Testis (tissue), 5 donors: ENCODE measurements around the gene FAM110A. TPM values are rescaled to one million over a fixed set of nuclear protein-coding genes. Genes with fewer than 3 reads are reported as not detected.
"Not testable (repeated sequence)": the region's sequence is repeated elsewhere in the genome, so short reads cannot be mapped to it uniquely, and the experiment has no call there.

Experiments
- DNase-seq: peaks from one replicate; pipeline ENCODE4 v3.0.0-alpha.2; 2019
- H3K27ac ChIP-seq, 2 donors: fragments of 200-600 bp; sonication (generic); one replicate each; pipeline ENCODE4 v1.5.1; 2019
- H3K27me3 ChIP-seq: fragments of 200-600 bp; sonication (generic); one replicate; pipeline ENCODE4 v1.5.1; 2019
- H3K36me3 ChIP-seq: fragments of 200-600 bp; sonication (generic); one replicate; pipeline ENCODE4 v1.5.1; 2017; ENCODE audit warnings: low read depth; ENCODE audit errors: missing control alignments
- H3K4me1 ChIP-seq: fragments of 200-600 bp; sonication (generic); one replicate; pipeline ENCODE4 v1.5.1; 2019
- H3K4me3 ChIP-seq, 2 donors: fragments of 200-600 bp; sonication (generic); one replicate each; pipeline ENCODE4 v1.5.1; 2017 to 2019
- H3K9me3 ChIP-seq: fragments of 200-600 bp; sonication (generic); one replicate; pipeline ENCODE4 v1.5.1; 2017
- POLR2A ChIP-seq: fragments of 450-650 bp; IDR thresholded peaks from one replicate; pipeline ENCODE4 v1.6.1; 2017; ENCODE audit warnings: antibody characterized with exemption, mild to moderate bottlenecking, moderate library complexity
- WGBS, 2 donors: methylation state at CpG; one replicate each; pipeline ENCODE4 v1.1.5; 2018; 5-methylcytosine and 5-hydroxymethylcytosine counted together
- intact Hi-C: fragments of 100-400 bp; cut with DNase I; formaldehyde crosslinking; loops from one replicate; pipeline ENCODE4 v1.15.1; 2023; ENCODE audit warnings: low total_unique reads
- long read RNA-seq, 2 donors: transcript quantifications; one replicate each; lab custom pipeline, GENCODE V29; 2026
- polyA plus RNA-seq: library from polyadenylated mRNA; stranded (reverse); fragments of 350-450 nt; fragmentation: Illumina TruSeq; extraction: RNeasy Lipid Tissue Mini Kit (QIAGEN cat#74804); gene quantifications from one replicate; pipeline ENCODE4 v1.2.3, GENCODE V29; 2014; ENCODE audit warnings: low read depth, low replicate concordance; ENCODE audit not compliant: insufficient read depth
- total RNA-seq, 2 donors: library from RNA; depleted of rRNA; stranded (reverse); fragments of >200 nt; gene quantifications; one replicate each; pipeline ENCODE4 v1.2.3, GENCODE V29; 2016
- TF ChIP-seq, protein P1 (sequence below), 3 experiments: fragments of 450-650 bp in 2 of 3; fragments of 200-600 bp in 1 of 3; sonication (generic) in 1 of 3; IDR thresholded peaks; one replicate each; pipeline ENCODE4 v1.5.1; 2016 to 2019; ENCODE audit warnings: antibody characterized with exemption in 3 of 3, mild to moderate bottlenecking in 2 of 3, moderate library complexity in 1 of 3

The FAM110A gene
- total RNA-seq: 1 to 10 TPM; 5.1 to 7.7 TPM
- 5.5 TPM for polyA plus RNA-seq
- long read RNA-seq, donor 1, transcript FAM110A-204 (2 exons, 1,809 nt): major isoform, 5 of 29 reads
- long read RNA-seq, donor 1, partial matches to known transcripts: 23 of 29 reads
- long read RNA-seq, donor 1, other reads (novel, unspliced or antisense): 0 of 29 reads
- long read RNA-seq, donor 2, transcript FAM110A-204 (2 exons, 1,809 nt): major isoform, 6 of 7 reads
- long read RNA-seq, donor 2, partial matches to known transcripts: 0 of 7 reads
- long read RNA-seq, donor 2, other reads (novel, unspliced or antisense): 0 of 7 reads

DNA sequence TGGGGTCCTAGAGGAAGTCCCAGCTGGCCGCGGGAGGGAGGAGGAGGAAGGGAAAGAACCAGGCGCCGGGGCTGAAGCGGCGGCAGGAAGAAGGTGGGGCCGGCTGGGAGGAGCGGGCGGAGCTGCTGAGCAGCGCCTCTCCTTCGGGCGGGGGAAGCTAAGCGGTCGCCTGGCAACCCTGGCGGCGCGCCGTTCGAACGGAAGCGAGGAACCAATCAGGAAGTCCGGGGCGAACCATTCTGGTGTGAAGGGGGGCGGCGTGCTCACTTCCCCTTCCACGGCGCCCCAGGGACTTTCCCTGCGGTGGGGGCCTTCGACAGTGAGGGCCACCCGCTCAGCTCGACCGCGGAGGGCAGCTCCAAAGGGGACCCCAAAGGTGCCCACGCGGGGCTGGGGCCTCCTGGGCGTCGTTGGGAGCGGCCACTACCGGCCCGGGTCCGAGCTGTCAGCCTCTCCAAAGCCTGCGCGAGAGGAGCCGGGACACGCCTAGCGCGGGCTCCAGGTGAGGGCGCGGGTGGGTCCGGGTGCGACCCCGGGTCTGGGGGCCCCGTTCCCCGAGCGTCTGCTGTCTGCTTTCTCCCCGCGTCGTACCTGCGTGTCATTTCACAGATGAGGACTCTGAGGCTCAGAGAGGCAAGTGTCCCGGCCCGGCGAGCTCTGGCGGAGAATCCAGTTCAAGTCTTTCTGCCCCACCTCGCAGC lies at the start of gene FAM110A:
TSS of gene FAM110A (plus strand) at position 266 of the 701 bp plus-strand sequence. CDS start 11,090 bp downstream, outside the sequence.
- TF ChIP-seq POLR2A: no peak
- TF ChIP-seq, protein P1, sequence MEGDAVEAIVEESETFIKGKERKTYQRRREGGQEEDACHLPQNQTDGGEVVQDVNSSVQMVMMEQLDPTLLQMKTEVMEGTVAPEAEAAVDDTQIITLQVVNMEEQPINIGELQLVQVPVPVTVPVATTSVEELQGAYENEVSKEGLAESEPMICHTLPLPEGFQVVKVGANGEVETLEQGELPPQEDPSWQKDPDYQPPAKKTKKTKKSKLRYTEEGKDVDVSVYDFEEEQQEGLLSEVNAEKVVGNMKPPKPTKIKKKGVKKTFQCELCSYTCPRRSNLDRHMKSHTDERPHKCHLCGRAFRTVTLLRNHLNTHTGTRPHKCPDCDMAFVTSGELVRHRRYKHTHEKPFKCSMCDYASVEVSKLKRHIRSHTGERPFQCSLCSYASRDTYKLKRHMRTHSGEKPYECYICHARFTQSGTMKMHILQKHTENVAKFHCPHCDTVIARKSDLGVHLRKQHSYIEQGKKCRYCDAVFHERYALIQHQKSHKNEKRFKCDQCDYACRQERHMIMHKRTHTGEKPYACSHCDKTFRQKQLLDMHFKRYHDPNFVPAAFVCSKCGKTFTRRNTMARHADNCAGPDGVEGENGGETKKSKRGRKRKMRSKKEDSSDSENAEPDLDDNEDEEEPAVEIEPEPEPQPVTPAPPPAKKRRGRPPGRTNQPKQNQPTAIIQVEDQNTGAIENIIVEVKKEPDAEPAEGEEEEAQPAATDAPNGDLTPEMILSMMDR (IDR thresholded peaks at IDR 0.05): no peak
- Histone ChIP-seq H3K4me1 (peaks cover 17% of the 10 kb centered on the region), H3K27me3 (no peaks in the 10 kb centered on the region), H3K9me3 (no peaks in the 10 kb centered on the region), H3K36me3 (no peaks in the 10 kb centered on the region), H3K27ac (peak within 1 kb of the TSS; percentile 28 to 73), H3K4me3 (peak within 1 kb of the TSS; percentile 70 to 73)
- intact Hi-C loops: no loop called here
- DNase-seq: peak; percentile 97
- WGBS, 2 donors: 1% methylated on average over 25 to 38 of the region's 64 CpGs

DNA sequence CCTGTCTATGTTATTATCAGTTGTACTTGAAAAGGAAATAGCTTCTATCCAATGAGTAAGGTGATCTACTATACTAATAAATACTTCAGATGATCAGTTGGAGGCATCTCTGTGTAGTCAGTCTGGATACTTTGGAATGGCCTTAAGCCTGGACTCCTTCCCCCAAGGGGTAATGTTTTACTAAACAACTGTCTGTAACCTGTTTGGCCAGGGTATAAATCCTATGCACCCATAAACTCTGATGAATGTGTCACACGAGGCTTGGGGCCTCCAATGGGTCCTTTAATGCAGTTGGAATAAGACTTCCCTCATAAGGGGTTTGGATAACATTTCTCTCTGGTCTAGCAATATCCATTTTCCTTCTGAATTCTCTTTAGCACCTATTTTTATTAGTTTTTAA lies 45.7 kb upstream of the FAM110A start:
- WGBS, 2 donors: 45 to 68% methylated on average over 1 of the region's 1 CpG

DNA sequence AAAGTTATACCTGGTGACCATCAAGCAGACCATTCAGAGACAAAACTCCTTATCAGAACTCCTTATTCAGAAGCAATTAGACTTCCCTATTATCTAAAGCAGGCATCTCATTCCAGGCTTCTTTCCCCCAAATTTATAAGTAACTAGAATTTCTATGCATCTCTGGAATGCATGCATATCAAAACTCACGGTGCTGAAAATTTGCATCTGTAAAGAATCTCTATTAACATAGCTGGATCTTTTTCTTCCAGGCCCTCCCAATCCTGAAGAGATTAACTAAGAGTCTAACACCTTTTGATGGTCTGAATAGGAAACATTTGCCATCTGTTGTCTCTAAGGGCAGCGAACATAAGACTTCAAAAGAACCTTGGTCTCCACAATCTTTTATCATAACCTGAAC lies 42.5 kb upstream of the FAM110A start:
- Histone ChIP-seq H3K27ac (no peak overlapping the region), H3K9me3 (no peaks in the 10 kb centered on the region), H3K36me3 (no peaks in the 10 kb centered on the region), H3K4me3 (no peak overlapping the region), H3K27me3 (no peaks in the 10 kb centered on the region), H3K4me1 (no peaks in the 10 kb centered on the region)
- no peak for DNase-seq
- 64 to 65% methylated on average over 2 of the region's 2 CpGs for WGBS, 2 donors
- no peak for TF ChIP-seq POLR2A
- intact Hi-C loops: no loop called here

More for the DNA sequence above, 45.7 kb upstream of the FAM110A start:
- Histone ChIP-seq H3K36me3 (no peaks in the 10 kb centered on the region), H3K9me3 (no peaks in the 10 kb centered on the region), H3K27me3 (no peaks in the 10 kb centered on the region), H3K27ac (no peak overlapping the region), H3K4me3 (no peak overlapping the region), H3K4me1 (no peaks in the 10 kb centered on the region)
- intact Hi-C loops: no loop called here
- TF ChIP-seq POLR2A: no peak
- TF ChIP-seq, protein P1 (IDR thresholded peaks at IDR 0.05): no peak
- DNase-seq: no peak

GRCh38 chr20:792248-792647 lies 41.3 kb upstream of the FAM110A start:
- DNase-seq: no peak
- no peaks in the 10 kb centered on the region for H3K9me3 ChIP-seq
- H3K27ac ChIP-seq: no peak overlapping the region
- intact Hi-C loops: no loop called here
- H3K4me1 ChIP-seq: no peaks in the 10 kb centered on the region
- H3K4me3 ChIP-seq: no peak overlapping the region
- no peaks in the 10 kb centered on the region for H3K27me3 ChIP-seq
- 69 to 81% methylated on average over 18 of the region's 18 CpGs for WGBS, 2 donors
- no peak for TF ChIP-seq POLR2A
- TF ChIP-seq, protein P1 (IDR thresholded peaks at IDR 0.05): no peak
- H3K36me3 ChIP-seq: no peaks in the 10 kb centered on the region

- TF ChIP-seq, protein P1 (IDR thresholded peaks at IDR 0.05): no peak
- no peak for TF ChIP-seq POLR2A
- Histone ChIP-seq H3K27me3 (no peaks in the 10 kb centered on the region), H3K27ac (no peak overlapping the region), H3K4me3 (no peak overlapping the region), H3K36me3 (no peaks in the 10 kb centered on the region), H3K4me1 (no peaks in the 10 kb centered on the region), H3K9me3 (no peaks in the 10 kb centered on the region)
- intact Hi-C loops: no loop called here
- DNase-seq: no peak
- WGBS, 2 donors: 90% methylated on average over 3 of the region's 3 CpGs
Observed at GRCh38 chr20:796921-797320, 36.6 kb upstream of the FAM110A start.

- H3K4me3 ChIP-seq, intact Hi-C loops, H3K27me3 ChIP-seq, H3K4me1 ChIP-seq, H3K36me3 ChIP-seq, DNase-seq, H3K9me3 ChIP-seq, H3K27ac ChIP-seq: not testable (repeated sequence)
- WGBS, 2 donors: 69 to 72% methylated on average over 5 of the region's 5 CpGs
Observed at GRCh38 chr20:798746-799145, 34.8 kb upstream of the FAM110A start.

DNA sequence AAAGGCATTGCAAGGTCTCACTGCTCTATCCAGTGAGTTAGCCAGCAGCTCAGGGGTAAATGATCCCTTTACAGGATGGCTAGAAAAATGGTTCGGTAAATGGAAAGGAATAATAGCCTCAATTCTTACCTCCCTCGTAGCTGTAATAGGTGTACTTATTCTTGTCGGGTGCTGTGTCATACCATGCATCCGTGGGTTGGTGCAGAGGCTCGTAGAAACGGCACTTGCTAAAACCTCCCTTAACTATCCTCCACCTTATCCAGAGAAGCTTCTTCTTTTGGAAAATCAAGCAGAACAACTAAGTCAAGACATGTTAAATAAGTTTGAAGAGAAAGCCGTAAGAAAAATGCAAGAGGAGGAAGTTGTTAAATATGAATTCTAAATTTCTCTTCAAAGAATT lies 33.5 kb upstream of the FAM110A start:
- H3K27me3 ChIP-seq, H3K4me3 ChIP-seq, H3K9me3 ChIP-seq, H3K27ac ChIP-seq, H3K4me1 ChIP-seq, H3K36me3 ChIP-seq, intact Hi-C loops, DNase-seq: not testable (repeated sequence)
- 89 to 92% methylated on average over 7 of the region's 7 CpGs for WGBS, 2 donors
